GM12801 (cell line): ENCODE measurements around the gene PCED1B.

Experiments used
- TF ChIP-seq, protein P1 (sequence below): IDR thresholded peaks from one replicate; pipeline ENCODE4 v1.5.1; 2011; ENCODE audit warnings: control low read depth; ENCODE audit not compliant: insufficient read length; ENCODE audit errors: extremely low read depth

The PCED1B gene

DNA sequence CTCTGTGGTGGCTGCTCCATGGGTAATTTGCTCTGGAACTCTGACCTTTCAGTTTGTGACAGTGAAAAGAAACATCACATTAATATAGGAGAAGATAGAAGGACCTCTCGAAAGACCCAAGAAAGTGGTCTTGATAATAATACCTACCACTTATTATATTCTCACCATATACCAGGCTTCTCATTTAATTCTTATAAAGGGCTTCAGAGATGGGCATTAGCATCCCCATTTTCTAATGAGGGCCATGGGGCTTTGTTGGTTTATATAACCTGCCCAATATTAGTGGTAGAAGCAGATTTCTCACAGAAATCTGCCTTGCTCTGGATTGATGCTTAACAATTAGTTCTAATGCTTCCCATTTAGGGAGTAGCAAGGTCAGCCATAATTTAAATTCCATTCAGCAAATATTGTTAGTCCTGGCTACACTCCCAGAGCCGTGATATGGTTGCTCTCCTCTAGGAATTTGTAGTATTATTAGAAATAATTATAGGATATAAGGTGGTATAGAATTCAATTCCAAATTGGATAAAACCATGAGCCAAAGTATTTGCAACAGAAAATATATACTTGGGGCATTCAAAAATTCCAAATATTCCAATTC, 7.8 kb downstream of the PCED1B start:
- TF ChIP-seq, protein P1, sequence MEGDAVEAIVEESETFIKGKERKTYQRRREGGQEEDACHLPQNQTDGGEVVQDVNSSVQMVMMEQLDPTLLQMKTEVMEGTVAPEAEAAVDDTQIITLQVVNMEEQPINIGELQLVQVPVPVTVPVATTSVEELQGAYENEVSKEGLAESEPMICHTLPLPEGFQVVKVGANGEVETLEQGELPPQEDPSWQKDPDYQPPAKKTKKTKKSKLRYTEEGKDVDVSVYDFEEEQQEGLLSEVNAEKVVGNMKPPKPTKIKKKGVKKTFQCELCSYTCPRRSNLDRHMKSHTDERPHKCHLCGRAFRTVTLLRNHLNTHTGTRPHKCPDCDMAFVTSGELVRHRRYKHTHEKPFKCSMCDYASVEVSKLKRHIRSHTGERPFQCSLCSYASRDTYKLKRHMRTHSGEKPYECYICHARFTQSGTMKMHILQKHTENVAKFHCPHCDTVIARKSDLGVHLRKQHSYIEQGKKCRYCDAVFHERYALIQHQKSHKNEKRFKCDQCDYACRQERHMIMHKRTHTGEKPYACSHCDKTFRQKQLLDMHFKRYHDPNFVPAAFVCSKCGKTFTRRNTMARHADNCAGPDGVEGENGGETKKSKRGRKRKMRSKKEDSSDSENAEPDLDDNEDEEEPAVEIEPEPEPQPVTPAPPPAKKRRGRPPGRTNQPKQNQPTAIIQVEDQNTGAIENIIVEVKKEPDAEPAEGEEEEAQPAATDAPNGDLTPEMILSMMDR: no peak

DNA sequence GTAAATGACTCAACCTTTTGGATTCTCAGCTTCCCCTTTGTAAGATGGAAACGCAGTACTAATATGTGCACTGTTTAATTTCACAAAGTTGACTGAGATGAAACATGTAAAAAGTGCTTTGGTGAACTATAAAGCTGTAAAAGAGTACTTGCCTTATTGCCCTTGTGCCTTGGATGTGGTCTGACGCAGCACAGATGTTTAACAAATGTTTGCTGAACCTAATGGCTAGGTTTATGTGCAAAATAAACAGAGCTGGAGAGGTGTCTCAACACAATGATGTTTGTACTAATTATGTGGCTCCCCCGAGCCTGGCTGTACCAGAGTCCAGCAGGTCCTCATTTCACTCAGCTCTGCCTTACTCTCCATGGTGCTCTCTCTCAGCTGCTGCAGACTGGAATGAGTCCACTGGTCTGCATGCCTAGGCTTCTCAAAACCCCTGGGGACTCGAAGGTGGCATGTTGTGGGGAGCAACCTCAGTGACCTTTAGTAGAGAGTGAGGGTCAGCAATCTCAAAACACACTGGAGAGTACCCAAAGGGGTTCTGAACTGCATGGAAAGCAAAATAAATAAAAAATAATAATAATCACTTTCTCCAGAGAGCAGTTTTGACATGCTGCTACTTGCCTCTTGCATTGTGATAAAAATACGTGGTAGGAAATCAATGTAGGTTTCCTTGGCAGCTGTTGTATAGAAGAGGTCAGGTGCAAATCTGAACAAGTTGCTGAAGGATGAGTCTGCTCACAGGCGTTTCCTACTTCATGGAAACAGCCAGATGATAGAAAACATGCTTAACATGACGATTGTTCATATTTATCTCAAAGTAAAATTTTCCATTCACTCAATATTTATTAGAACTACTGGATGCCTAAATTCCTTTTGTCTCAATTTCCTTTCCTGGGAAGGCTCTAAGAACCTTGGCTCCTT, 8.9 kb downstream of the PCED1B start:
- TF ChIP-seq, protein P1: no peak

DNA sequence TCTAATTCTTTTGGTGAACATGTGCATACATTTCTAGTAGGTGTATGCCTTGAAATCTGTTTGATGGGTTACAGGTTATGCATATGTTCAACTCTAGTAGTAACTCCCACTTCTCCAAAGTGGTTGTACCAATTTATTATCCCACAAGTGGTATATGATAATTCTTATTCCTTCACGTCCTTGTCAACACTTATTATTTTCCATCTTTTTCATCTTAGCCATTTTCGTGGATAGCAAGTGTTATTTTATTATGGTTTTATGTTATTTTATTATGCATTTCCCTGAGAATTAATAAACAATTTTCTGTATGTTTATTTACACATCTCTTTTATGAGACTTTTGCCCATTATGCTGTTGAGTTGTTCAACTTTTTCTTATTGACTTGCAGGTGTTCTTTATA, 11.6 kb downstream of the PCED1B start:
- TF ChIP-seq, protein P1: no peak

DNA sequence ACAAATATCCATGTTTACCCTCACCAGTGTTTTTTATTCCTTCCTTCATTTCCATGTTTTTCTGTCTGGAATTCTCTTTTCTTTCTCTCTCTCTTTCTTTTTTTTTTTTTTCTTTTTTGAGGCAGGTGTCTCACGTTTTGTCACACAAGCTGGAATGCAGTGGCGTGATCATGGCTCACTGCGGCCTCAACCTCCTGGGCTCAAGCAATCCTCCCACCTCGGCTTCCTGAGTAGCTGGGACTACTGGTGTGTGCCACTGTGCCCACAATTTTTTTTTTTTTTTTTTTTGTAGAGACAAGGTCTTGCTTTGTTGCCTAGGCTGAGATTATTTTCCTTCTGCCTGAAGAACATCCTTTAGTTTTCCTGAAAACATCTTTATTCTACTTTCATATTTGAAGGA, 15.4 kb downstream of the PCED1B start:
- TF ChIP-seq, protein P1: no peak

DNA sequence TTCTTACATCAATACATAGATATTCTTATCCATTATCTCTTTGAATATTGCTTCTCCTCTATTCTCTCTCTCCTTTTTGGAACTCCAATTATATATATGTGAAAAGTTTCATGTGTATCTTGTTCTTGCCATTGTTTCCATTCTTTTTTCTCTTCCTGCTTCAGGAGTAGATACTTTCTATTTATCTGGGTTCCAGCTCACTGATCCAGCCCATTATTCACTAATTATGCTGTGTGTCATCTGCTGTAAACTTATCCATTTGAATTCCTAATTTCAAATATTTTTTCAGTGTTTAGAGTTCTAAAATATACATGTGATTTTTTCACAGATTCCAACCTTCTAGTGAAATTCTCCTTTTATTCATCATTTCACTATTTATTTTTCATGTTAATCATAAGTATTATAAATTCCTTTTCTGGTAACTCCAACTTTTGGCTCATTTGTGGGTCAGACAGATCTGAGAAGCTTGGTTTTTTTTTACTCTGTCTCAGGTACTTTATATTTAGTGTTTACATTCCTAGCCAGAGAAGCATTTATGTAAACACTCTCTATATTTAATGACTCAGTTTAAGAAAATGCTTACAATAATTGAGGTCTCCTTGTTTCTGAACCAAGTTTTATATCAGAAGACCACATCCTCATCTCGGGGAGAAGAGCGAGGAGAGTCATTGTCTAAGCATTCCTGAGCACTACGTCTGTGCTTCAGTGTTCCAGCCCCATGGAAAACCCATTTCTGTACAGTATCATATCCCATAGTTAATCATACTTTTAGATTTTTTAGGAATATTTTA, 16.2 kb downstream of the PCED1B start:
- TF ChIP-seq, protein P1: no peak

DNA sequence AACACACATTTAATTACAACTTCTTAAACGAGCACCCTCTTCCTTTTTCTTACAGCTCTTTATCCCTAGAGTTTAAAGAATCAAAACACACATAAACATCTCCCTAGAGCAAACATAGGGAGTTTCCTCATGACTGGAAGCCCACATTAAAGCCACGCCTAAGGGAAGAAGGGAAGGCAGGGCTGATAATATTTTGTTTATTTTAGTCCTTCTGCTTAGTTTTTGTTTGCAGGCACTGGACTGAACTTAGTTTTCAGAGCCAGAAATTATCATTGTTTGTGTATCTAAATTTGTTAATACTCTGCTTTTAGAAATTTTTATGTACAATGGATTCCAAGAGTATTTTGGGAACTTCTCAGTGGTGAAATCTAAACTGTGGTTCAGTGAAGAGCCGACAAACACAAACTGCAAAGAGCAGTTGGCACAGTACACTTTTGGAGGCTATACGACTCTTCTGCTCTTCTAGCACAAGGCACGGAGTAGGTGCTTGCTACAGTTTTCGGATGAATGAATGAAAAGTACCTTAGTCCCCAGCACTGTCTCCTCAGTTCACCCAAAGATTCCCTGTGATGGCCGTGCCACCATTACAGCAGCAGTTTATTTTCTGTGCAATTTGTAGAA, 18.0 kb downstream of the PCED1B start:
- TF ChIP-seq, protein P1: no peak

DNA sequence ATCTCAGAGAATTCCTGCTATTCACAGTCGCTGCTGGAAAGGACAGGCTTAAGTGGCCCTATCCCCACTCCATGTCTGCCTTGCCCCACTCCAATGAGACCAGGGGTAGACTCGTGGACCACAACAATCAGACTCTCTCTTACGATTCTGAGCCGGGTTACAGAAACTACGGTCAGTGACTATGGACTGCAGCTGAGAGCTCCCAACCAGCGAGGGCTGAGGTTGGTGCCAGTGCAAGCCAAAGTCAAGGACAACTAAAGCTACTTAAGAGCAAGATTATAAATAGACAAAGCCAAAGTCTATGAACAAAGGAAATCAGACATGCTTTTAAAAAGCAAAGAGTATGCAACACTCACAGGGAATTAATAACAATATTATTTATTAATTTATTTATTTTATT, 18.7 kb downstream of the PCED1B start:
- TF ChIP-seq, protein P1: no peak
